Epithelial cell of esophagus (primary cell): ENCODE results near the gene DNER.
"Not testable (repeated sequence)": the region's sequence is repeated elsewhere in the genome, so short reads cannot be mapped to it uniquely, and the experiment has no call there.

ENCODE experiments used
- DNase-seq: peaks from one replicate; pipeline ENCODE4 v3.0.0; 2010; ENCODE audit warnings: low read depth
- H3K4me3 ChIP-seq: 2 replicates; pipeline ENCODE4 v1.5.1; 2011; ENCODE audit warnings: mild to moderate bottlenecking, low read length, control low read depth
- TF ChIP-seq, protein P1 (sequence below): IDR thresholded peaks from 2 replicates; pipeline ENCODE4 v1.5.1; 2011; ENCODE audit warnings: low read depth, mild to moderate bottlenecking, low read length, control low read depth, inconsistent platforms; ENCODE audit not compliant: insufficient read depth; ENCODE audit errors: missing control alignments

Gene DNER

DNA sequence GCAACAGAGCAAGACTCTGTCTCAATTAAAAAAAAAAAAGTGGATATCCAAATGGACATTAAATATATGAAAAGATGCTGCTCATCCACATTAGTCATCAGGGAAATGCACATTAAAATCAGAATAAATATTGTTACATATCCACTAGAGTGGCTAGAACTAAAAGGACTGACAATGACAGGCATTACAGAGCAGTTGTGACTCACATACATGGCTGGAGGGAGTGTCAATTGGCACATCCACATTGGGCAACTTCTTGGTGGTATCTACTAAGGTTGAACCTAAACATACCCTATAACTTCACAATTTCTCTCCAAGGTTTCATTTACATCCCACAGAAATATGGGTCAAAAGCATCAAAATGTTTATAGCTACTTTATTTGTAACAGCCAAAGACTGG, 14.0 kb upstream of the DNER start:
- H3K4me3 ChIP-seq, result no peak overlapping the region

DNA sequence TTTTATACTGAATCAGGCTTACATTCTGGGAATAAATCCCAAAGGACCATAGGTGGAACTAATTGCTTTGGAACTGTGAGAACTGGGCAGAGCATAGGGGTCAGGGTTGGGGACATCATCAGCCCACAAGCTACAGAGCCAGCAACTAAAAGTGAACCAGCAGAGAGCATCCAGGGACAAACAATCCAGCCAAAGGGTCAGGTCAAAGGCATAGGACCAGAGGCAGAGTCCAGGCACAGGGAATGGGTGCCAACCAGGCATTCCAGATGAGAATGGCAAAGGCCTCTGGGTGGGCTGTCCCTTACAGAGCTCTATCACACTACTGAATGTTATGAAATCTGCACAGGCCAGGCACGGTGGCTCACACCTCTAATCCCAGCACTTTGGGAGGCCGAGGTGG, 12.3 kb upstream of the DNER start:
- H3K4me3 ChIP-seq, result no peak overlapping the region
- TF ChIP-seq, protein P1, sequence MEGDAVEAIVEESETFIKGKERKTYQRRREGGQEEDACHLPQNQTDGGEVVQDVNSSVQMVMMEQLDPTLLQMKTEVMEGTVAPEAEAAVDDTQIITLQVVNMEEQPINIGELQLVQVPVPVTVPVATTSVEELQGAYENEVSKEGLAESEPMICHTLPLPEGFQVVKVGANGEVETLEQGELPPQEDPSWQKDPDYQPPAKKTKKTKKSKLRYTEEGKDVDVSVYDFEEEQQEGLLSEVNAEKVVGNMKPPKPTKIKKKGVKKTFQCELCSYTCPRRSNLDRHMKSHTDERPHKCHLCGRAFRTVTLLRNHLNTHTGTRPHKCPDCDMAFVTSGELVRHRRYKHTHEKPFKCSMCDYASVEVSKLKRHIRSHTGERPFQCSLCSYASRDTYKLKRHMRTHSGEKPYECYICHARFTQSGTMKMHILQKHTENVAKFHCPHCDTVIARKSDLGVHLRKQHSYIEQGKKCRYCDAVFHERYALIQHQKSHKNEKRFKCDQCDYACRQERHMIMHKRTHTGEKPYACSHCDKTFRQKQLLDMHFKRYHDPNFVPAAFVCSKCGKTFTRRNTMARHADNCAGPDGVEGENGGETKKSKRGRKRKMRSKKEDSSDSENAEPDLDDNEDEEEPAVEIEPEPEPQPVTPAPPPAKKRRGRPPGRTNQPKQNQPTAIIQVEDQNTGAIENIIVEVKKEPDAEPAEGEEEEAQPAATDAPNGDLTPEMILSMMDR, result no peak
- no peak for DNase-seq

More for the DNA sequence above, 14.0 kb upstream of the DNER start:
- TF ChIP-seq, protein P1, result no peak
- peak; percentile 66 for DNase-seq

DNA sequence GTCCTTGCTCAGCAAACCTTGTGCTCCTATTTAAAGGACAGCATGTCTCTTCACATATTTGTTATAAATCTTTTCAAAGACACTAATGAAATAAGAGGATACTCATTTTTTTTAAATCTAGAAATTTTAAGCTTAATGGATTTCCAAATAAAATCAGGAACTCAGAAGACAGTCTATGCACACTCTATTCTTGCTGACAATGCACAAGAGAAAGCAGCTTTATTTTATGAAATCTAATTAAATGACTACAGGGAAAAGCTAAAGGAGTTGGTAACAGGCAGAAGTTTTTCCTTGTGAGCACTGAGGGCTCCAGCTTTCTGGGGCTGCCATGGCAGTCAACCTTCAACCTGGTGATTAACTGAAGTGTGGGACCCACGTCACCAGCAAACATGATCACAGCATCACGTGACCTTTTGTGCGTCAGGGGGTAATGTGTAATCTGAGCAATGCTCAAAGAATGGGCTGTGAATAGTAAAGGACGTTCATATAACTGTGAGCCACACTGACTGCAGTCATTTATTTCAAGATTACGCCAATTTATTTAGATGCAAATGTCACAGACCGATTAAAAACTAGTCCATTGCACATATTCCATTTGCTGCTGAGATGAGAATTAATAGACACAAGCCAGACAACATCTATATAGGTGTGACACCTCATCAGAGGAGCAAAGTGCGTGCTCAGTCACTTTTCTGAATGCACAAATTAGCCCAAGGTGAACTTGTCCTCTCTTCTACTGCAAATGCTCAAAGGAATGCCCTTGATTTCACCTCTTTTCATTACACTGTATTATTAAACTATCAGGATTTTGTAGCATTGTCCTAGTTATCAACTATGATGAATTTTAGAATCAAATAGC, 11.6 kb upstream of the DNER start:
- no peak overlapping the region for H3K4me3 ChIP-seq
- TF ChIP-seq, protein P1, result no peak
- DNase-seq, result peak; percentile 67

DNA sequence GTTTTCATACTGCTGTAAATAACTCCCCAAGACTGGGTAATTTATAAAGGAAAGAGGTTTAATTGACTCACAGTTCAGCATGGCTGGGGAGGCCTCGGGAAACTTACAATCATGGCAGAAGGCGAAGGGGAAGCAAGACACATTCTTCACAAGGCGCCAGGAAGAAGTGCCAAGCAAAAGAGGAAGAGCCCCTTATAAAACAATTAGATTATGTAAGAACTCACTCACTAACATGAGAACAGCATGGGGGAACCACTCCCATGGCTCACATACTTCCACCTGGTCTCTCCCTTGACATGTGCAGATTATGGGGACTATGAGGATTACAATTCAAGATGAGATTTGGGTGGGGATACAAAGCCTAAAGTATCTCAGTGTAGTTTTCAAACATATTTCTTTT, 8.8 kb upstream of the DNER start:
- H3K4me3 ChIP-seq, DNase-seq: not testable (repeated sequence)

DNA sequence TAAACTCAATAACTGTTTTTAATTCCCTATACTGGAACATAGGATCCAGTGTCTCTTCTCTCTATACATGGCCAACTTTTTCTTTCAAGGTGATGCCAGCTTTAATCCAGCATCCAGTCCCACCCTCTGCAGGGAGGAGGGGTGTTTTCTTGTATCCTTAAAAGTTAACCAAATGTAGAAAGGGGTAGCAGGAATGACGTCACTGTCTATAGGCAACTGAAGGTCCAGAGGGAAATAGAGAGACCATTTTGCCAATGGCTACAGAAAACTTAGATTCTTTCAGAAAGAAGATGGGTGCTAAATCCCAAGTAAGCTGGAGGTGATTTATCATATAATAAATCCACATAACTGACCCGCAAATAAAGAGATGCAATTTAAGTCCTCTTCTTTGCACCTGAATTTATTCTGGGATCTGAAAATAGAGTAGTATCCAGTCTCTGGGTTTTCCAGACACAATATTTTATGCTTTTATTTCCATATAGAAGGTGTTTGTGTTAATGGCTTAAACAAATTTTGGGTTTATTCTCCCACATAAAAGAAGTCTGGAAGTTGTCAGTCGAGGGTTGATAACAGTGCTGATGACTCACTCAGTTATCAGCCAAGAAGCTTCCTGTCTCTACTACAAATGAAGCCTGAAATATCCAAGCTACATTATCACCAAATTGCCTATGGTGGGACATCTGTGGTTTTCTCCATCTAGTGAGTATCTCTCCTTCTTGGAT, 5.7 kb upstream of the DNER start:
- TF ChIP-seq, protein P1, result no peak
- no peak overlapping the region for H3K4me3 ChIP-seq
- DNase-seq, result no peak

DNA sequence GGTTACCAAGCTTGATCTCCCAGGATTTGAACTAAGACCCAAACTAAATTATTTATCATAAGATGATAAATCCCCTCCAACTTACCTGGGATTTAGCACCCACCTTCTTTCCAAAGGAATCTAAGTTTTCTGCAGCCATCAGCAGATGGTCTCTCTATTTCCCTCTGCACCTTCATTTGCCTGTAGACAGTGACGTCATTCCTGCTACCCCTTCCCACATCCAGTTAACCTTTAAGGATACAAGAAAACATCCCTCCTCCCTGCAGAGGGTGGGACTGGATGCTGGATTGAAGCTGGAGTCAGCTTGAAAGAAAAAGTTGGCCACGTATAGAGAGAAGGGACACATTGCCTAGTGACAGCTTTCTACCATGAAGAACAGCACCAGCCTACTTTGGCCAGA, 3.7 kb upstream of the DNER start:
- TF ChIP-seq, protein P1, result no peak
- no peak overlapping the region for H3K4me3 ChIP-seq
- DNase-seq, result no peak

DNA sequence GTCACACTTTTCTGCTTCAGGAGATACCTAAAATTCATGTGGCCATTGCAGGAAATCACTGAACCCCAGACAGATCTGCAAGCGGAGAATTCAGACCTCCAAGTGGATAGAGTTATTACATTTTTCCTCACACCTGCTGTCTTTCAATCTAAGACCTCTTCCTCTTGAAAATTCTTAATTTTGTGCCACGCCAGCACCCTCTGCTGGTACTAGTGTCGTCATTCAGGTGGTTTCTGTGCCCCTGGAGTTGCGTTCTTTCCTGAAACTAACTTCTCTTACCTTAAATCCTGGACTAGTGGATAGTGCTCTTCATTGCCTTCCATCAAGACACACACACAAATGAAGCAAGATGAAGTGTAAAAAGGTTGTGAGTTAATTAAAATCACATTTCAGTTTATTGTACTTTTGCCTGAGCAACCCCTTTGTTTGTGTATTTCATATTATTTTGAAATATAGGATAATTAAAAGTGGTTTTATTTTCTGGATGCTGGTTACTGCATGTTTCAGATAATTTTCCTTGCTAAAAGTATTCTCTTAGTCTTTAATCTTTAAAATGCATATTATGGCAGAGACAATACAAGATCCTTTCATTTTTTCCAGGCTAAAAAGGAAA, 1.6 kb upstream of the DNER start:
- no peak overlapping the region for H3K4me3 ChIP-seq
- TF ChIP-seq, protein P1, result peak; percentile 78
- DNase-seq, result peak; percentile 67
